HCT116 (cell line): ENCODE data around the gene RNPEP.

Source experiments
- ATF3 ChIP-seq: IDR thresholded peaks from 2 replicates; pipeline ENCODE4 v1.6.1; 2012
- CEBPB ChIP-seq: IDR thresholded peaks from 2 replicates; pipeline ENCODE4 v1.6.1; 2012; ENCODE audit warnings: low read depth
- CTCF ChIP-seq, 3 experiments: fragments of 200-600 bp in 1 of 3; sonication (generic) in 1 of 3; IDR thresholded peaks in 2 of 3; conservative IDR thresholded peaks in 1 of 3; 2 replicates each; pipeline ENCODE4 v1.5.1; 2012 to 2017; ENCODE audit warnings: low read depth in 2 of 3, low read length in 2 of 3, antibody characterized with exemption in 1 of 3, borderline replicate concordance in 1 of 3, control low read depth in 1 of 3, mild to moderate bottlenecking in 1 of 3, mixed read lengths in 1 of 3, mixed run types in 1 of 3, moderate library complexity in 1 of 3; ENCODE audit not compliant: insufficient read depth in 1 of 3
- EZH2 ChIP-seq: fragments of 200-600 bp; sonication (generic); IDR thresholded peaks from 2 replicates; pipeline ENCODE4 v1.6.1; 2017; ENCODE audit warnings: antibody characterized with exemption, mixed run types
- MAX ChIP-seq: IDR thresholded peaks from 2 replicates; pipeline ENCODE4 v1.6.1; 2012
- POLR2A ChIP-seq: IDR thresholded peaks from 2 replicates; pipeline ENCODE4 v1.7.0; 2011; ENCODE audit warnings: borderline replicate concordance; ENCODE audit not compliant: insufficient read depth, insufficient read length; ENCODE audit errors: extremely low read depth
- POLR2AphosphoS5 ChIP-seq: IDR thresholded peaks from 2 replicates; pipeline ENCODE4 v1.6.1; 2011; ENCODE audit warnings: mild to moderate bottlenecking, low read depth, low read length, moderate library complexity
- RAD21 ChIP-seq: IDR thresholded peaks from 2 replicates; pipeline ENCODE4 v1.6.1; 2012; ENCODE audit warnings: low read depth, mild to moderate bottlenecking
- SP1 ChIP-seq: IDR thresholded peaks from 2 replicates; pipeline ENCODE4 v1.6.1; 2012; ENCODE audit warnings: low read depth
- YY1 ChIP-seq: IDR thresholded peaks from 2 replicates; pipeline ENCODE4 v1.6.1; 2011; ENCODE audit warnings: low read length, low read depth, moderate library complexity, mild to moderate bottlenecking; ENCODE audit not compliant: insufficient replicate concordance; ENCODE audit errors: extremely low read depth
- ZBTB33 ChIP-seq: IDR thresholded peaks from 2 replicates; pipeline ENCODE4 v1.6.1; 2011; ENCODE audit warnings: mild to moderate bottlenecking, low read length, moderate library complexity; ENCODE audit not compliant: insufficient replicate concordance; ENCODE audit errors: extremely low read depth
- ZNF274 ChIP-seq: fragments of 200-500 bp; sonication (Bioruptor generic); IDR thresholded peaks from 2 replicates; pipeline ENCODE4 v1.6.1; 2014; ENCODE audit warnings: mild to moderate bottlenecking, low read depth, low read length, inconsistent platforms

- TF ChIP-seq ZBTB33 (no peak), CEBPB (no peak), EZH2 (no peak), CTCF (IDR thresholded peaks at IDR 0.05 in 2 of 3, conservative IDR thresholded peaks at IDR 0.05 in 1 of 3; ENCODE audit: borderline replicate concordance in 1 of 3, insufficient read depth in 1 of 3, low read depth in 2 of 3, low read length in 2 of 3) (peak; percentile 13 to 55 (median 46); a peak in 4 of 6 replicates), RAD21 (peak; percentile 25; the same call in 1 of the 2 replicates), MAX (no peak), ATF3 (no peak), POLR2A (no peak), POLR2AphosphoS5 (no peak), SP1 (no peak), ZNF274 (no peak), YY1 (no peak)
Observed at GRCh38 chr1:201945157-201945556, 37.3 kb upstream of the RNPEP start.
